HG02870 (cell line): Measurements from ENCODE around the gene AP3M1.
A peak's percentile ranks its signal among the peaks of the same experiment; 100 is the strongest.
"Not testable (repeated sequence)": the region's sequence is repeated elsewhere in the genome, so short reads cannot be mapped to it uniquely, and the experiment has no call there.

ENCODE experiments used
- ATAC-seq: cut with Tn5 transposase; IDR thresholded peaks from one replicate; pipeline ENCODE4 v1.9.1; 2021; ENCODE audit warnings: mild to moderate bottlenecking, moderate library complexity; ENCODE audit not compliant: unreplicated experiment

Gene AP3M1

DNA sequence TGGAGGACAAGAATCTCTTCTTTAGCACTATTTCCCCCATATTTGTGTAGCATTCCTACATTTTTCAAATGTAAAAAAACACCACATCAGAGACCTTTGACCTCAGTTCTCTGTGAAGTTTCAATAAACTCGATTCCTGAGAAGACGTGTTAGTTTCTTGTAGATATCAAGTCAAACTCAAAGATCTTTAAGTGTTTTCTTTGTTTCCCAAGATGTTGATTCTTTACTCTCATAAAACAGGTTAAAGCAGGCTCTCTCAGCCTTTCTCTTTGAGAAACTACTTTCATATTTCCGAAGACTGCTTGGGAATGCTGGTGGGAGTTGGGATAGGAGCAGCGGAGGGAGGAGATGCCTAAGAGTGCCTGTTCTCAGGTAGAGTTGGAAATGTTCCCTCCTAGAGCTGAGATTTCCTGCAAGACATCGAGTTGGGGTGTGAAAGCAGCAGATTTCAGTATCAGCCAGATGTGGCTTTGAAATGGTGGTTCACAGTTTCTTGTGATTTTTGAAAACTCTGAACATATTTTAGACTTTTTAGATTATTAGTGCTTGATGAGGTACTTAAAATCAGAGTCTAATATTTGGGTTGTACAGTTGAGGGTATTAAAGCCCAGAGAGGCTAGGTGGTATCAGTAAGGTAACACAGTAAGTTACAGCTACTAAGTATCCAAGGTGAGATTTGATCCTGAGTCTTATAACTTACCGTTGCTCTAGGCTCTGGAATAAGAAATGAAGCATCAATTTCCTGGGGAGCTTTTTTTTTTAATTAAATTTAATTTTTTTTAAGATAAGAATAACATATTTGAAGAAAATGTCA, 14.3 kb upstream of the AP3M1 start:
- no peak for ATAC-seq

DNA sequence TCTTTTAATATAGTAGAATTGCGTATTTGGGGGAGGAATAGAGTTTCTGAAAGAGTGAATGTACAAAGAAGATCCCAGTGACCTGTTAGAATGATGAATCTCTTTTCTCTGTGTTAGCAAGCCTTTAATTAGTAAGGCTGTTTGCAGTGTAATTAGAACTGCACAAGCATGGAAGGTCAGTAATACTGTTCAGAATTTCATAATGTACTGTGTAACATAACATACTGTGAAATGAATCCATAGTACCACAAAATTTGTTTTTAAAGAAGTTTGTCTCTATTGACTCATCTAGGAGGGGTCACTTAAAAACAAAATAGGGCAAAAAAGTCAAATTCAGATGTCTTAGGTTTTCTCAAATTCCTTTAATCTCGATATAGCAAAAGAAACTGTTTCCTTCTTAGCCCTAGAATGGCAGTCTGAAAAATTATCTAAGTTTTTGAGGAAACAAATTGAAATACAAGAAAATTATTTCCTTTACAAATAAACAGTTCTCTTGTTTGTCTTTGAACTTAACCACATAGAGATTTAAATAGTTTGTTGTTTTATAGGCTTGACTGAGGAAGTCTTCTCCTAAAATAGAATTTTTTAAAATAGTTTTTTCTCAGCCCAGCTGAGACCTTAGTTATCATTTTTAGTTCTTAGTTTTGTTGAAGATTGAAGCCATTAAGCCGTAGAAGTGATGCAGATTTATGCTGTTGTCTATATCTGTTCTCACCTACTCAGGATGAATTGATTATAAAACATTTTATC, 12.9 kb upstream of the AP3M1 start:
- ATAC-seq, result no peak

DNA sequence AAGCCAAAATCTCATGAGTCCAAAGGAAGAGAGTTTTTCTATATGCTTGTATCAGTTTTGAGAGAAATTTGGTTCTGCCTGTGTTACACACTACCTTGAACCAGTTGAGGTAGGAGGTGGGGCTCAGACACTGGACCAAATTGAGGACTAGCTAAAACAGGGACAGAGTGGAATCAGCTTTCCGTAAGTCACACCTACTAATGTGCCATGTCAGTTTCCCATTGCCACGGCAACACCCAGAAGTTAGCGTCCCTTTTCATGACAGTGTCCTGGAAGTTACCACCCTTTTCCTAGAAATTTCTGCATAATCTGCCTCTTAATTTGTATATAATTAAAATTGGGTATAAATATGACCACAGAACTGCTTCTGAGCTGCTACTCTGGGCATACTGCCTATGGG, 9.4 kb upstream of the AP3M1 start:
- ATAC-seq, result no peak

DNA sequence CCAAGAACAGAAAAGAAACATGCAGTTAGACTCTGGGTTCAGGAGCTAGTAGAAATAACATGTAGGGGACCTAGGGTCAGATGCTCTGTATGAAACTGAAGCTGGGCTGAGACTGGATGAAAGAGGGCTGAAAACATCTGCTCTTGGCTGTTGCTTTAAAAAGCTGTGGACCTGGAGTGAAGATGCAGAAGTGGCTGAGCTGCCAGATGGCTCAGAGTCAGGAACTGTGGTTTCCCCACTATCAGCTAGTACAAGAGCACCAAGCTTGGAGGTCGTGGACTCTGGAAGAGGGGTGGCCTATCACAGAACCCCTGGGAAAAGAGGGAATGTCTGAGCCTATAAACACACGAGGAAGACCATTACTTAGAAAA, 6.3 kb upstream of the AP3M1 start:
- no peak for ATAC-seq

DNA sequence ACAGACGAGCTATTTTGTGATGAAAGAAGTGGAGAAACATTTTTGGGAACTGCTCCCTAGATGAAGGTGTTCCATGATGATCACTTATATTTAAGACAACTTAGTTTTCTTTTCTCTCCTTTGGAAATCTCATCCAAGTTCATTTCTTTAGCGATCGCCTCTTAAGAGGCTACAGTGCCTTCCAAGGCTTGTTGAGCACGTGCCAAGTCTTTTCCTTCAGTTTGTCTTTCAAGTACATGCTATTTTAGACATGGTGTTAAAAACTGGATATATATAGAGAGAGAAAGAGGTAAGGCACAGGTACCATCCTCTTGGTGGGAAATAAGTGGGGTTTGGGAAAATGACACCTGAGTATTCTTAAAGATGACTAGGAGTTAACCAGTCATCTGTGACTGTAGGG, 3.0 kb upstream of the AP3M1 start:
- ATAC-seq, result no peak

DNA sequence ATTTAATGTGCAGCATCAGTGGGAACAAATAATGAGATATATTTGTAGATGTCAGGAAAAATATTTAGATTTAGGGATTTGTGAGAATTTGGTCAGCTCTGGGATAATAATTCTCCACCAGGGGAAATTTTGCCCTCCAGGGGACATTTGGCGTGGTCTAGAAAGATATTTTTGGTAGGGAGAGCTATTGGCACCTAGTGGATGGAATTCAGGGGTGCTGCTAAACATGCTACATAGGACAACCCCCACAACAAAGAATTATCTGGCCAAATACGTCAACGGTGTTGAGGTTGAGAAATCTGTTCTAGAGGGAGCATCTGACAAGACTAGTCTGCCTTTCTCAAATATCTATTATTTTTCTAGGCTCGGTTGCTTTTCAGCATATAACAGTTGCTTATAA, 2.5 kb upstream of the AP3M1 start:
- no peak for ATAC-seq

DNA sequence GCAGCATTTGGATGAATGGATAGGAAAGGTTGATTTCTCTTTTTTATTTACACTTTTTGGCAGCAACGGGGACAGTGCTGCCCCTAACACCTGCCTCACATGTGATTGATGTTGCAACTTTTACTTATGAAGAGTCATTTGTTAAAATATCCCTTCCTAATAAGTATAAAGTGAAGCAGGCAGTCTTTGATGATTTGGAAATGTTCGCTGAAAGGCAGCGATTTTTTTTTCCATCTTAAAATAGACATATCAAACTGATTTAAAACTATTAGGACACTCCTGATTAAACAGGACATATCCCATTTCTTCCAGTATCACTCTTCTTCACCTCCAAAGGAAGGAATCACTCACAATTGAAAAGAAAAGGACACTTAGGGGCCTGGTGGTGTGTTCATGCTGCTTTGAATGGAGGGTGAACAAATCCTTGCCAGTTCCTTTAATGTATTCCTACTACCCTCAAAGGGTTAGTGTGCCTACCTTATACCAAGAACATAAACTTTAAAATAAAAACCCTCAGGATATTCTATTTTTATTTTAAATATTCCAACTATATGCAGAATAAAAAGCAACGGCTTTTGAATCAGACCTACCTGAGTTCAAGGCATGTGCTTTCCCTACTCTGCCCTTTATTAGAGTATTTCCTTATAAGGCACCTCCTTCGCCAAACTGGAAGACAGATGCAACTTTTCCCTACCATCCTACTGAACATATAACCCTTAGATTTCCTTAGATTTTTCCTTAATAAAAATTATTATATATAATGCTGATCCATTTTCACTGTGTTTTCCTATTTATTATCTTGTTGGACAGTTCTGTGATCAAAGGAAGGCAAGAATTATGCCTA, 1.5 kb upstream of the AP3M1 start:
- ATAC-seq, result no peak

DNA sequence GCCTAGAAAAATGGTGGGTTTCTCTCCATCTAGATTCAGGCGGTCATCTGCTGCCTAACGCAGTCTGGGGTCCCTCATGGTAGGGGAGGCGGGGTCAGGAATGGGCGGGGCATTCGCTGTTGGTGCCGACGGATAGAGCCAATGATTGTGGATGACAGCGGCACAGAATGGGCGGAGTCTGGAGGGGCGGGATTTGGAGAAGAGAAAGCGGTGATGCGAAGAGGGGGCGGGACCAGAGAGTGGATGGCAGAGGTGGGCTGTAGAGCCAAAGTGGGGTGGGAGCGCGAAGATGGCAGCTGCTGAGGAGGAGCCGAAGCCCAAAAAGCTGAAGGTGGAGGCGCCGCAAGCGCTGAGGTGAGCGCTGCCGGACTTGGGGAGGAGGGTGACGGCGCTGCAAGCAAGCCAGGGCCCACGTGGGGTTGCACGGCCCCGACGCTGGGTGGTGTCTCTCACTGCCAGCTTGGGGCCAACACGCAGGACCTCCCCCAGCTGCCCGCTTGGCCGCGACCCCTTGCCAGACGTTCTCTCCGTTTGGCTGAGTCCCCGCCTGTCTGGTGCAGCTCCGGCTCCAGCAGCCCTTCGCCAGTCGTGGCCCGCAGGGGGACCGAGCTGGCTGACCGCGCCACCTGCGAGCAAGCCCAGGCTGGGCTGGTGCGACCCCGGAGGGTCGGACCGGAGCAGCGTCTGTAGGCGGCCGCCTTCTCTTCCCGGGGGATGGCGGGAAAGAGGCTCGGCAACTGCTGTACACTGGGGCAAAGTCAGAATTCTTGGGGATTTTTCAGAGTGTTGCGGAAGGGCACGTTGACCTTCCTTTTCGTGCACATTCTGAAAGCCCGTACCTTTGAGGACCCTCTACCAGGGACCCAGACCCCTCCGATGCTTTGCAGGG, 606 bp upstream of the AP3M1 start, which contains the start of gene ADK:
Gene ADK, plus strand, starts transcription at position 232 of the 889 bp plus-strand sequence. Its CDS starts 58 bp downstream, at position 290.
- peak; percentile 85 for ATAC-seq

DNA sequence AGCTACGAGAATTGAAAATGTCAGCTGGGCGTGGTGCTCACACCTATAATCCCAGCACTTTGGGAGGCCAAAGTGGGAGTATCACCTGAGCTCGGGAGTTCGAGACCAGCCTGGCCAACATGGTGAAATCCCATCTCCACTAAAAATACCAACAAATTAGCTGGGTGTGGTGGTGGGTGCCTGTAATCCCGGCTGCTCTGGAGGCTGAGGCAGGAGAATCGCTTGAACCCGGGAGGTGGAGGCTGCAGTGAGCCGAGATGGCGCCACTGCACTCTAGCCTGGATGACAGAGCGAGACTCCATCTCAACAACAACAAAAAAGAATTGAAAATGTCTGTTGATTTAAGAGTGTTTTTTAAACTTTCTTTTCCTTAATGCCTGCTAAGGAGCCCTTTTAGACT, 3.6 kb downstream of the AP3M1 start:
- ATAC-seq, result not testable (repeated sequence)

DNA sequence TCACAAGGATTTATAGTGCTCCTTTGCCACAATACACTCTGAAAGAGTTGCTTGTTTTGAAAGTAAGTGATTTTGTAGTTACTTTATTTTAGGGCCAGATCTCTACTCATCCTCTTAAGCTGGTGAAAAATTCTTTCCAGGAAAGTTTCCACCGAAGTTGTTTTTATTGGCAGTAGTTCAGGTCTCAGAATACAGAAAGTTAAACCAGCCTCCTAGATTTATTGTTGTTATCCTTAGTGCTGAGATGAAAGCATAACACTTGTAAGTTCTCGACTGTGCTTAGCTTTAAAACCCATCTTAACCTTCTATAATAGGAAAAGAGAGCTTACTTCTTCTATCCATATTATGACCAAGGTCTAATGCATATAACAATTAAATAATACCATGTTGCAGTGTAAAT, 5.5 kb downstream of the AP3M1 start:
- no peak for ATAC-seq

DNA sequence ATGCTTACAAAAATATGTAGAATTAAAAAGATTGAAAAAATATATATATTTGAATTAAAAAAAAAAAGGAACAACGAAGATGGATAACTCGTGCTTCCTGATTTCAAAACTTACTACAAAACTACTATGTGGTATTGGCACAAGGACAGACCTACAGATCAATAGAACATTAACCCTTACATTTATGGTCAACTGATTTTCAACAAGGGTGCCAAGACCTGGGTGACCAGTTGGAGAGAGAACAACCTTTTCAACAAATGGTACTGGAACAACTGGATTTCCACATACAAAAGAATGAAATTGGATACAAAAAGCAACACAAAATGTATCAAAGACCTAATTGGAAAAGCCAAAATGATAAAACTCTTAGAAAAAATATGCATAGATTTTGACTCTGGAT, 10.1 kb downstream of the AP3M1 start:
- no peak for ATAC-seq

DNA sequence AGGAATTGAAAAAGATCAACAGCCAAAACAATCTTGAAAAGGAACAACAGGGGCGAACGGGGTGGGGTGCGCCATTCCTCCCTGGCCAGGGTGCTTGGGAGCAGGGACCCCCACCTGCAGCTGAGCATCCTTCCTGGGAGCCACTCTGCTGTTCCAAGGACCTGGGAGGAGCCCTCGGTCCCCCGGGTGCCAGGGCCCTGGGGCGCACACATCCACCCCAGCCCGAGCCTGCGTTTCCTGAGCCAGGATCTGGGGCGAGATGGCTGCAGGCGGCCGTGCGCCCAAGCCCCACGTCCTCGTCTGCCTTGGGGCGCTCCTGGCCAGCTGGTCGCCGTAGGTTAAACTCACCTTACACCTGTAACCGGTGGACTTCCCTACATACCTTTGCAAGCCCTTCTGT, 10.6 kb downstream of the AP3M1 start:
- no peak for ATAC-seq

DNA sequence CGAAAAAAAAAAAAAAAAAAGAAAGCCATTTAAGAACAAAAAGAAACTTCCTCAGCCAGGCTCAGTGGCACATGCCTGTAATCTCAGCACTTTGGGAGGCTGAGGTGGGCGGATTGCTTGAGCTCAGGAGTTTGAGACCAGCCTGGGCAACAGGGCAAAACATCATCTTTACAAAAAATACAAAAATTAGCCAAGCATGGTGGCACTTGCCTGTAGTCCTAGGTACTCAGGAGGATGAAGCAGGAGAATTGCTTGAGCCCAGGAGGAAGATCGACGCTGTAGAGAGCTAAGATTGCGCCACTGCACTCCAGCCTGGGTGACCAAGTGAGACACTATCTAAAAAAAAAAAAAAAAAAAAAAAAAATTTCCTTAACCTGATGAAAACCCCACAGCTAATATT, 12.0 kb downstream of the AP3M1 start:
- not testable (repeated sequence) for ATAC-seq

DNA sequence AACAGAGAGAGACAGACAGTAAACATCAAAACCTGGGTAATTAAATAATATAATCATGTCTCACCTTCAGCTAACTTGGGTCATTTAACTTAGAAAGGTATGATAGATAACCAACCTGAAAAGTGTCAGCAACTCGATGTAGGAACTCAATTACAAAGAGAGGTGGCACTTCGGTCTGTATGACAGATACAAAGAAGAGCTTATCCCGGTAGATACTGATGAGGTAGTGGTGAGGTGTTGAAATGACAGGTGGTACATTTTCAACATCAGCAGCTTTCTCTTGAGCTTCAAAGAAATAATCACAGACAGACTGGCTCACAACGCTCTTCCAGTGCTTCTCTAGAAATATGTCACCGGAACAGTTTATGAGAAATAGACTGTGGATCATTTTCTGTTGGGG, 12.6 kb downstream of the AP3M1 start:
- ATAC-seq, result no peak

DNA sequence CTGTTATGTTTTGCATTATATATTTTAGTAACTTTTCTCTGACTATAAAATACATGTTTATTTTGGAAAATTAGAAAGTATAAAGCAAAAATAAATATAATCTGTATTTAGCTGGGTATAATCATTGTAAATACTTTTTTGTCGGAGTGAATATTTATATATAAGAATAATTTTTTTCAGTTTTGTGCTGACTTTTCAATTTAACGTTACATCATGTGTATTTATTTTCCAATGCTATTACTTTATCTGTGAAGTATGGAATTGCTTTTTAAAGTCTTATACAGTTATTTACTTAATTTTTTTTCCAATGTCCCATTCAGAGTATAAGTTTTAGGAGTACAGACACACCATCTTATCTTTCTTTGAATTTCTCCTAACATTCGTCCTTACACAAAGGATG, 15.2 kb downstream of the AP3M1 start:
- ATAC-seq, result no peak

DNA sequence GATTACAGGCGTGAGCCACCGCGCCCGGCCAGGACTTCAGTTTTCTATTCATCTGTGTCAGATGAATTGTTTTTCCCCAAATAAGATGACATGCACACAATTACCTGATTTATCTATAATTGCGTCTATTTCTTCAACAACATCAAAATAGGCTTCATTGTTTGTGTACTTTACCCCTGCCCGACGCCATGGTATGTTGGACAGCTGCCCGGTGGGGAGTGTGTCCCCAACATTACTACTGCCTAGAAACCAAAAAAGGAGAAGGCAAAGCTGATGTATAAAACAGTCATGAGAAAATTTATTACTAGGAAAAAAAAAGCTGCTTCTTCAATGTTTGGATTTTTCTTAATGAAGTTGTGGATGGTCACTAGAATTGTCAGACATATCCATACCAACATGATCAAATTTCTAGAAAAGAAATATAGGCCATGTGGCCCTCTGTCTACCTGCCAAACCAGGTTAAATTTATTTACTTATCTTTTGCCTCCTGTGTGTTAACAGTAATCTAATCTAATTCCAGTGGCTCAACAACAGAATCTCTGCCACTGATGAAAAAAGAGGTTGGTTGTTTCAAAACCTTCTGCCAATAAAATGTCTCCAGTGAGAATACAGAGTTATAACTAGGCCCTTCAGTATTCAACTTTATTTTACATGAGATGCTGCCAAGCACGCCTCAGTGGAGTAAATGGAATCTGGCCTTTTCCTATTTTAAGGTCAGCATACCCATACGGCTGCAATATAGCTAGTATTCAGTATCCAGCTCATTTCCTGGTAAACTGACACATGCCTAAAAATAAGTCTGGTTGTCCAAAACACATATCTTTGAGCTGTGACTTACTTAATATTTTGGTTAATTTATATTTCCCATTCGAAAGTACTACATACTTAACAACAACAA, 16.5 kb downstream of the AP3M1 start:
- no peak for ATAC-seq

DNA sequence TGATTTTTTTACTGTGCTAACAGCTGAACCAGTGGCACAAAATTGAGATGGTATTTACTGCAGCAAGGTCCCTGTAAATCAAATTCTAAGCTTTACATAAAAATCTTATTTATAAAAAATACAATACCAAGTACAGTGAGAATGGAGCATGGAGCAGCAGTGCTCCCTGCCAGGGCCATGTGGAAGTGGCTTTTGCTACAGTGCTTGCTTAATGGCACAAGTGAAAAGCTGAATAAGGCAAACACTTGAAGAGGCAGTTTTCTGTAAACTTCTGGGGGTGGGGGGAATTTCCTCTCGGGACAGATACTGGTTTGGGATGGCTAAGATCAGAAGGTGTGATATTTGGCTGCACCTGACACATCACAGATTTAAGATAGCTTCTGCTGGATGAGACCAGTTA, 27.5 kb downstream of the AP3M1 start:
- no peak for ATAC-seq

DNA sequence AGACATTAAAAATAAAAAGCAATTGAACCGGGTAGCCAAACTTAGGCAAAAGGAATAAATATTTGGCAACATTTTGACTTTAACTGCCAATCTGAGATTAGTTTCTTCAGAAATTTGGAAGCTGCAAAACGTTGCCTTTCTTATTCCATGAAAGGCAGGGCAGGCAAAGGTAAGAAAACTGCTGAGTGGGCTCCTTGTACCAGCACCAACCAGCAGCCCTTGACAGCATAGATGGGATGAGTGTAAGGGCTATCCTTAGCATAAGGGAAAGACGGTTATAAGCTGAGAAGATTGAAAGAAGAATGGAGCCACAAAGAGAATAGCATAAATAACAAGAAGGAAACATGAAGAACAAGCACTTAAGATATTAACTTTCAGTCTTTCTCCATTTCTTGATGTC, 28.6 kb downstream of the AP3M1 start:
- ATAC-seq, result no peak

DNA sequence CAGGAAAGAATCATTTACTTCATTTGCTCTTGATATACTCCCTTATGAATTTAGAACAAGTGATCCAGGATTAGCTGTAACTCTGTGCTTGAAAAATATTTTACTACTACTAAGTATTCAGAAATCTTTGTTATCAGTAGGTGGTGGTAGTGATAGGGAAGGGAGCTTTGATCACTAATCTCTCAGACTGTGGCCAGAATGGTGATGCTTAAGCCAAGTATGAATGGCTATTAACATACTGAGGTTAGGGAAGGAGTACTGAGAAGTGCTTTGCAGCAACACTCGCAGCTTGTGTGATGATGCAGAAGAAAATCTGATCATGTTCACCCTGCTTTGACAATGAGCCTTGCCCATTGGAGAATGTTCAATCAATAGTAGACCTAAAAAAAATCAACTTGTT, 29.3 kb downstream of the AP3M1 start:
- no peak for ATAC-seq
